ENCODE data around the gene ZMYND8. TPM values are rescaled to one million over a fixed set of nuclear protein-coding genes. Genes with fewer than 3 reads are reported as not detected.
A peak's percentile ranks its signal among the peaks of the same experiment; 100 is the strongest.
"Not testable (repeated sequence)": the region's sequence is repeated elsewhere in the genome, so short reads cannot be mapped to it uniquely, and the experiment has no call there.

The ZMYND8 gene
- total RNA-seq, 1 donor from 2014 or later: 23.1 TPM

DNA sequence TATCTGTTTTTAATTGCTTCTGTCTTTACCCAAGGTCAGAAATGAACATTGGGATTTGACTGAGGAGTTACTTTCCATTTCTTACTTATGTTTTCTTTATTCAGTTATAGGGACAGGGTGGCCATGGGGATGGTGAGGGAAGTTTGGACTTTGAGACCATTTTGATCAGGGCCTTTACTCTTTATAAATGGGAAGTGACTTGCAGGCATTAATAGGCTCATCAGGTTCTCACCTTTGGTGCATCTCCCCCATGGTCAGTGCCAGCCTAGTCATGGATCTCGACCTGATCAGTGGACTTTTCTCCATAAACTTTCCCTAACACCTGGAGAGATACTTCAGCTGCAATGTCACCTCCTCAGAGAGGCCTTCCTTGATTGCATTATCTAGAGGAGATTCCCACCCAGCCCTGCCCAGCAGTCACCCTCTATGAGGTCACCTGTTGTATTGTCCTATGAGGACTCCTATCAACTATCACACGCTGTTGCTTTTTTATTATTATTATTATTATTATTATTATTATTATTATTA, 16.8 kb upstream of the ZMYND8 start:
- no peak for DNase-seq (ENCODE audit: low spot score)

DNA sequence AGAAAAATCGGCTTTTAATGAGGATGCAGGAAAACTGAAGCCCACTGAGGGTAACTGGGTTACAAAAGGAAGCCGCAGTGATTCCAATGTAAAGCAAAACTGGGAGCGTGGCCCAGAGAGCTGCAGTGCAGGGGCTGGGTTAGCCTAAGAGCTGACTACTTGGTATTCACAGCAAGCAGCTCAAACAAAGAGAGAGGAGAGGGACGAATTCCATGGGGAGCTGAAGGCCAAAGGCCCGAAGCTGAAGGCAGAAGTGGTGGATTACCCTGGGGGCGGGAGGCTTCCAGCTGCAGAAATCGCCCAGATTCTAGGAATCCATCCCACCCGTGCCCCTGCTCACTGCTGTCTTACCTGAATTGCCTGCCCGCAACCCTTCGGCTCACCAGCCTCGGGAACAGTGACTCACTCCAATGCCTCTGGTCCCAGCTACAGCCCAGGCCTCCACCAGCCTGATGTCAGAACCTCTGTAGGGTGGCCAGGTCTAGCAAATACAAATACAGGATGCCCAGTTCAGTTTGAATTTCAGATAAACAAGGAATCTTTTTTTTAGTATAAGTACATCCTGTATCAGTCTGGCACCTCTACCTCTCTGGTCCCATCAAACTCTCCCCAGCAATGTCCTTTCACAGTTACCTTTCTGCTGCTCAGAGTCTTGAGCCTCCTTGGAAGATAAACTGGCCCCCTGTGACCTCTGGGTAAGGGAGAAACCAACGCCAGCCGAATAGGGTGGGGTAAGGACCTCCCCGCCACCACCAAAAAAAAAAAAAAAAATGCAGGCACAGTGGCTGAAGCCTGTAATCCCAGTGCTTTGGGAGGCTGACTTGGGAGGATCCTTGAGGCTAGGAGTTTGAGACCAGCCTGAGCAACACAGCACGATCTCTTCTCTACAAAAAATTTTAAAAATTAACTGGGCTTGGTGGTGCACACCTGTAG, 14.6 kb upstream of the ZMYND8 start:
- no peak for DNase-seq (ENCODE audit: low spot score)

GRCh38 chr20:47370214-47370613, 13.7 kb upstream of the ZMYND8 start:
- no peak for DNase-seq (ENCODE audit: low spot score)

DNA sequence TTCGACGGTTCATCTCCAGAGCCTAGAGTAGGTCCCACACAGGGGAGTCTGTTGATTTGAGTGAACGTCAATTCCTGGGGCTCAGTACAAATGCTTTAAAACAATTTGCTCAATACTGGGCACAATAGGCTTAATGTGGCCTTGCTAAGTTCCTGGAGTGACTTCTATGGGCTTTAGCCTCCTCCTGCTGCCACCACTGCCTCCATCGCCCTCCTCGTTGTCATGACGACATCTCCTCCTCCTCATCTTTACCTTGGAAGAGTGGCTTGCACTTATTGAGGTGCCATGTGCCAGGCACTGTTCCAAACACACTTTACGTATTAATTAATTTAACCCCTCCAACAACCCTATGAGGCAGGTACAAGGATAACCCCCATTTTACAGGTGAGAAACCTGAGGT, 11.8 kb upstream of the ZMYND8 start:
- DNase-seq (ENCODE audit: low spot score): no peak

- not testable (repeated sequence) for DNase-seq (ENCODE audit: low spot score)
These were observed 9.8 kb upstream of the ZMYND8 start for GRCh38 chr20:47366301-47366700.

GRCh38 chr20:47365023-47365764, 8.7 kb upstream of the ZMYND8 start:
- DNase-seq (ENCODE audit: low spot score): no peak

DNA sequence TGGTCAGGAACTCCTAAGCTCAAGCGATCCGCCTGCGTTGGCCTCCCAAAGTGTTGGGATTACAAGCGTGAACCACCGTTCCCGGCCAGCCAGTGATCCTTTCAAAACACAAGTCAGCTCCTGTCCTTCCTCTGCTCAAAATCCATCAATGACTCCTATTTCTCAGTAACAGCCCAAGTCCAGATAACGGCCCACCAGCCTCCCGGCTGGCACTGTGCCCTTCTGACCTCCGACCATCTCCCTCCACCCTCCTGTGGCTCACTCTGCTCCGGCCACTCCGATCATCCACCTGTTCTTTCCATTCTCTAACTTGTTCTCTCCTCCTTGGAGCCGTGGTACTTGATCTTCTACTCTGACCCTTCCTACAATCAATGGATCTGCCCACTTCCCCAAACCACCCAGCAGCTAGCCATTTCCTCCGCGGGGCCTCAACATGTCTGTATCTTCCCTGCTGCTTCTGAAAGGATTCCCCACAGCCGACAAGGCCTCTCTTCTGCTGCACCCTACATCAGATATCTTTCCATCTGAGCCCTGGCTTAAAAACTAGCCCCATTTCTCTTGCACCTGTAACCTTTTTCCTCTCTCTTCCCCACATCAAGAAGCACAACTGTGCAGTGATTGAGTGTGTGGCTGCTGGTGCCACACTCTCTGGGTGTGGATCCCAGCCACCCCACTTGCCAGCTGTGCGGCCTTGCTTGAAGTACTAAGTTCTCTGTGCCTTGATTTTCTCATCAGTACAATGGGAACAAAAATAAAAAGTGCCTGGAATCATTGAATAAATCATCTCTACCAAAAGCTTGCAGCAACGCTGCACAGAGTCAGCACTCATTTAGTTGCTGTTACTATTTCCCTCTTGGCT, 6.1 kb upstream of the ZMYND8 start:
- DNase-seq (ENCODE audit: low spot score): no peak

DNA sequence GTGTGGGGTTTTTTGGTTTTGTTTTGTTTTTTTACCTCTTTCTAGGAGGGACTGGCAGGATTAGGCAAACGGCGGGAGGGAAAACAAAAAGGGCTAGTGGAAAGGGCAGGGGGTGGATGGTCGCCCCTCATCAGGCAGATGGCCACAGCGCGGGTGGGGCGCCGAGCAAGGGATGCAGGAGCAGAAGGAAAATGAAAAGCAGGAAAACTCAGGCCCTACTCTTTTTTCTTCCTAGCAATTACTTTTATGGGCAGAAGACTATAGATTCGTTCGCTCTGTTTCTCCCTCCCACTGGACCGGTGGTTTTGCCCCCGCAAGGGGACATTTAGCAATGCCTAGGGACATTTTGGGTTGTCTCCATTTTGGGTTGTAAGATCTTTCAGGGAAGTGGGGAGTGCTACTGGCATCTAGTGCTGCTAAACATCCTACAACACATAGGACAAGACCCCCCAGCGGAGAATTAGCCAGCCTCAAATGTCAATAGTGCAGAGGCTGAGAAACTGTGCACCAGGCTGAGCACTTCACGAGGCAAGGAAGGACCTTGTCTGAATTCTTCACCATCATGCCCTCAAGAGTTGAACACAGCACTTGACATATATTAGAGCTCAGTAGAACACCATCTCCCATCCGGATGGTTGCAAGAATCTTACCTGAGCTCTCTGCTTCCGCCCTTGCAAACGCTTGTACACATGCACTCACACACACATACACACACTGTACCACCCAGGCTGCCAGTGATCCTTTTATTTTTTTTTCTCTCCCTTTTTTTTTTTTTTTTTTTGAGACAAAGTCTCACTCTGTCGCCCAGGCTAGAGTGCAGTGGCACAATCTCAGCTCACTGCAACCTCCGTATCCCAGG, 4.8 kb upstream of the ZMYND8 start:
- DNase-seq (ENCODE audit: low spot score): no peak

- peak; percentile 91 for DNase-seq (ENCODE audit: low spot score)
These were observed 4.0 kb upstream of the ZMYND8 start for GRCh38 chr20:47360297-47361056.

- DNase-seq (ENCODE audit: low spot score): no peak
These were observed 3.2 kb upstream of the ZMYND8 start for GRCh38 chr20:47359530-47360296.

GRCh38 chr20:47358672-47359529, 2.4 kb upstream of the ZMYND8 start:
- DNase-seq (ENCODE audit: low spot score): no peak

- DNase-seq (ENCODE audit: low spot score): no peak
These were observed 1.7 kb upstream of the ZMYND8 start for GRCh38 chr20:47358039-47358671.

DNA sequence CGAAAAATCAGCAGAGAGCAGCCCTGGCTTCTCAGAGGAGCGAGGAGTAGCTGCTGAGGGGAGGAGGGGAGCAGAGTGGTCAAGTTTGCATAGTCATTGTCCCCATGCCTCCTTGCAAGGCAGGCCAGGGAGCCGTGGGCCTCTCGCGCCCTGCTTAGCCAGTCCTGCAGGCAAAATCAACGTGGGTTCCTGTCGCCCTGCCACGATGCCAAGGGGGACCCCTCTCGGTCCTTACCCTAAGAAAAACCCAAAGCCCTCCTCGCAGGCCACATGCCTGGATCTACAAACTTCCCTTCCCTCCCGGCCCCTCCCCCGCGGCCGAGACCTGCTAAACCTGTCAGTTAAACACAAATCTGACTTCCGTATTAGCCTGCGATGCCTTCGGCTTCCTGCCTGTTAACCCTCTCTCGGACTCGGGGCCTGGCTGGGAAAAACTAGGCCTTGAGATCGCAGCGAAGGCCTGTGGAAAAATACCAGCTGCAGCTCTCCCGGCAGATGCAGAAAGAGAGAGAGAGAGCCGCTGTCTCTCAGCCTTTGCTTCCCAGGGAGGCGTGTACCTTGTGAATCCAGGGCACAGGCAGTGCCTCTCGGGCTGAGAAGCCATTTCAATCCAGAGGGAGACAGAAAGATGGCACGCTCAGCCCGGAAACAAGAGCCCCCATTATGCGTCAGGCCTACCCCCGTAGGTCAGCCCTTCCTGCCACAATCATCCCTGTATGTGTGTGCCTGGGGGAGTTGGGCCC, 968 bp upstream of the ZMYND8 start:
- peak; percentile 93 for DNase-seq (ENCODE audit: low spot score)

- no peak for DNase-seq (ENCODE audit: low spot score)
These were observed 326 bp downstream of the ZMYND8 start for GRCh38 chr20:47356220-47356525.

GRCh38 chr20:47355489-47356219, 845 bp downstream of the ZMYND8 start:
- no peak for DNase-seq (ENCODE audit: low spot score)

All from mesenteric fat pad (tissue), 1 donor.